NCI-H1417 (cell line): ENCODE results near the gene MFAP2.

Source experiments
- DNase-seq, 3 experiments: peaks; one replicate each; lab custom pipeline; 2025; lab: John Stamatoyannopoulos, UW

Gene MFAP2

GRCh38 chr1:16929146-16930041, 51.0 kb downstream of the MFAP2 start:
- peak; percentile 41 to 64 (median 59) for DNase-seq

GRCh38 chr1:16927711-16928485, 52.5 kb downstream of the MFAP2 start:
- DNase-seq: peak in 2 of 3 experiments; percentile 16 to 23

- peak in 1 of 3 experiments; percentile 36 for DNase-seq
Observed at GRCh38 chr1:16927256-16927655, 53.2 kb downstream of the MFAP2 start.

- peak; percentile 88 to 98 (median 95) for DNase-seq
Observed at GRCh38 chr1:16926491-16927073, 53.8 kb downstream of the MFAP2 start.

GRCh38 chr1:16925635-16926490, 54.6 kb downstream of the MFAP2 start:
- no peak for DNase-seq

GRCh38 chr1:16924919-16925477, 55.4 kb downstream of the MFAP2 start:
- DNase-seq: no peak
